A549 treated with CORT108297 at 1 μM for 4 hours (cell line): ENCODE data around the gene GNG14. TPM values are rescaled to one million over a fixed set of nuclear protein-coding genes. Genes with fewer than 3 reads are reported as not detected.

ENCODE experiments used
- total RNA-seq: library from RNA; stranded (reverse); fragments of 200-300 nt; extraction: Qiagen RNA extraction; gene quantifications from 5 replicates; pipeline ENCODE4 v1.2.3, GENCODE V29; 2022

GNG14 gene
- total RNA-seq, result not detected in 5 replicates

DNA sequence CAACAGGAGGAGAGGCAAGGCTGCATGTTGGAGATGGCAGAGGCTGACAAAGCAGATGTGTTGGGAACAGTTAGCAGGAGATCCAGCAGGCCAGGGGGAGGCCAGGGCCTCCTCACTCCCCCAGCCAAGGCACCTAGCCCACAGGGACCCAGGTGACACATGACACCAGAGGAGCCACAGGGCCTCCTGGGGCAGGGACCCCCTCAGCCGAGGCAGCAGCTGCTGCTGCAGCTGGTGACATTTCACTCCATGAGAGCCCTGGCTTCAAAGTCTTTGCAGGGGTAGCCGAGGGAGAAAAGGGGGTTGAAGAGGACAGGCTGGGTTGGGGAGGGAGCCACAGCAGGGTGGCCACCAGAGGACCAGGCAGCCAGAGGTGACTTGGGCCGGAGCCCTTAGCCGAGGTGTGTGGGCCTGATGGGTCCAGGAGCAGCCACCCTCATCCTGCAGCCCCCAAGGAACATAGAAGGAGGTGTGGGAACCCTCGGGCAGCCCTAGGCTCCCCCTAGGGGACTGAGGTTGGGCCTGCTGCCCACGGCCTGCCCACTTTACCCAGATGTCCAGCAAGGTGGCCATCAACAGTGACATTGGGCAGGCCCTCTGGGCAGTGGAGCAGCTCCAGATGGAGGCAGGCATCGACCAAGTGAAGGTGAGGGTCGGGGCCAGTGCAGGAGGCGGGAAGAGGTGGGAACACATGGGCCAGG is at the start of gene GNG14:
GNG14 (plus strand) TSS at position 503 of the 701 bp plus-strand sequence; CDS start at position 554, 51 bp downstream.

DNA sequence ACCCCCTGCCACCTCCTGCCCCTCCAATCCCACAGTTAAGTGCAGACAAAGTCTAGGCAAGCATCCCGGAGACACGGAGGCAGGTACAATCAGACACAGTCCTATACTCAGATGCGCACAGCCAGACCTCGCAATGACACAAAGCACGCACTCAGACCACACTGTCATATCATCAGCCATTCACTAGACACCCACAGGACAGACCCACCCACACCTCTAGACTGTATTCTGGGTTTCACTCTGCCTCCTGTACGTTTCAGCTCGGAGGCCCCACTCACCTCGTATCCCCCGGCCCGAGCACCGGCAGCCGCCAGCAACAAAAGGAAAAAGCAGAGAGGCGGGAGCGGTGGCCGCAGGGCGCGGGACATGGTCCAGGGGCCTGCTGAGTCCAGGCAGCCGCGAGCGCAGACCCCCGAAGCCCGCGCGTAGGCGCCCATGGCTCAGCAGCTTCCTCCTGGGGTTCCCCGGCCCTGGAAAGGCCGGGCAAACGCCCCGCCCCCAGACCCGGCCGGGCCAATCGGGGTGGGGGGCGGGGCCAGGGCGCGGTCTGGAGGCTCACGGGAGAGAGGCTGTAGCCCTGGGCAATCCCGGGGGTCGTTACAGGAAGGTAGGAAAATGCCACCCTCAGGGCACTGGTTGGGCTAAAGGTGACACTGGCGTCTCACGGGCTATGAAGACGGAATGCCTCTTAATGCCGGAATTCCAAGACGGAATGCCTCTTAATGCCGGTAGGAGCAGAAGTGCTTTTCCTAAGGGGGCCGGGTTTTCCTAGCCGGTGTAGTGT is 21.3 kb upstream of the GNG14 start, which contains the start of the genes MAN2B1 and WDR83:
MAN2B1 (minus strand) TSS at position 478 of the 784 bp plus-strand sequence; CDS start at position 437, 41 bp downstream.
WDR83 (plus strand) TSS at position 543 of the 784 bp plus-strand sequence. CDS start 2,984 bp downstream, outside the sequence.

DNA sequence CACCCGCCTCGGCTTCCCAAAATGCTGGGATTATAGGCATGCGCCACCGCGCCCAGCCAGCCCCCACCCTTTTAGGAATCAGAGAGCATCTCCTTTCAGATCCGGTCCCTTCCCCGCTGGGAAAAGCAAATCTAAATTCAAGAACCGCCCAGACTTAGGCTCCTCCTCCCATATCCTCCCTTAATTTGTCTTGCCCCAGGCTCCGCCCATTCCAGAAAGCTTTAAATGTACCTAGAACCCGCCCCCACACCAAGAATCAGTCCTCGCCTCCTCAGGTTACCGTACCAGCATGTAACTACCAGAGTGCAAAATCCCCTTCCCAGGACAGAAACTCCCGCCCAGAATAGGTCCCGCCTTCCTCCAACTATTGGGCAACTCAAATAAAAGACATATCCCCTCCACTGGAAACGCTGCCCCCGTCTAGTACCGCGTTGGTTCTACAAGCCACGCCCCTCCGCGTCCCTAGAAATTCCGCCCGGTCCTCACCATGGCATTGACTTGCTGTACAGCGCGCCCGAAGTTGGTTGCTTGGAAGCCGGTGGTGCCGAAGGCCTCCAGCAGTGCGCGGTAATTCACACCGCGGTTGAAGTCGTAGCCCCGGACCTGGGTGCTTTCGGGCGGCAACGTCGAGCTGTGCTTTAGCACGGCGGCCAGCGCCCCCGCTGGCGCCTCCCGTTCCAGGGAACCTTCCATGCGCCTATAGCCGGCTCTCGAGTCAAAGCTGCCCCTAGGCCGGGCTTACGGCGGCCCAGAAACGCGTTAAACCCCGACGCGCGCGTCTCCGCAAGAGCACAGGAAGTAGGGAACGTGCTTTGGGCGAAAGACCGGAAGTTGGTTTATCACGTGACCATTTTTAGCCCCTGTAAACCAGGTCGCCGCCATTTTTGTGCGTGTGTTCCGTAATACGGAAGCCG is 6.5 kb upstream of the GNG14 start, which contains the start of gene DHPS:
DHPS (minus strand) TSS at position 807 of the 914 bp plus-strand sequence; CDS start at position 693, 114 bp downstream.

DNA sequence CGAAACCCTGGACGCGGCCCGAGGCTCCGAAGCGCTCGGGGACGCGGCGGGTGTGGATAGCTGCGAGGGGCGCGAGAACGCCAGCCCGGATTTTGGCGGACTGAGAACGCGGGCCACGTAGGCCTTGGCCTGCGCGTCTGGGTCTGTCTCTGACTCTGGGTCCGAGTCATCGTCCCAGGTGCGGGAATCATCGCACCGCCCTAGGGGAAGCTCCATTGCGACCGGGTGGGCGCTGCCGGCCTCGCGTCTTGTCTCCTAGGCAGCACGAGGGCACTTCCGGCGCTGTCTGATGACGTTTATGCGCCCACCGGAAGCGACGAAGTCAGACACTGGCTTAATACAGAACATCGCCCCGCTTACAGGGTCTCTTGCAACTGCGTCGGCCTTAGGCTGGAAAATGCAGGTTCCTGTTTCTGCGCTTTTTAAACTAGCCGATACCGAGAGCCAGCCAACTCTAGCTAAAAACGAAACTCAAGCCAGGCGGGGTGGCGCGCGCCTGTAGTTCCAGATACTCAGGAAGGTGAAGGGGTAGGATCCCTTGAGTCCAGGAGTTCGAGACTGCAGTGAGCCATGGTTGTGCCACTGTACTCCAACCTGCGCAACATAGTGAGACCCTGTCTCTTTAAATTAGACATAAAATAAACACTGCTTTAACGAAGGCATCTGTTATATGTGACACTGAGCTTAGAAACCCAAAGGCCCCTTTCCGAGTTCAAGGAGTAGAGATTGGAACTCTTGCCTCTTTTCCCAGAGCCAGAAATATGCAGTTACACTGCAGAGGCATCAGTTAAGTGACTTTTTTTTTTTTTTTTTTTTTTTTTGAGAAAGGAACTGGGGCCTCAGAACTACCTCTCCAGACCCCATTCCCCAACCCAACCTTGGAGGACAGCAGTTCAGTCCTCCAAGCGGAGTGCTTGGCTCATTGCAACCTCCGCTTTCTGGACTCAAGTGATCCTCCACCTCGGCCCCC is 8.9 kb downstream of the GNG14 start, which contains the start of gene FBXW9:
FBXW9 (minus strand) TSS at position 266 of the 970 bp plus-strand sequence; CDS start at position 216, 50 bp downstream.

DNA sequence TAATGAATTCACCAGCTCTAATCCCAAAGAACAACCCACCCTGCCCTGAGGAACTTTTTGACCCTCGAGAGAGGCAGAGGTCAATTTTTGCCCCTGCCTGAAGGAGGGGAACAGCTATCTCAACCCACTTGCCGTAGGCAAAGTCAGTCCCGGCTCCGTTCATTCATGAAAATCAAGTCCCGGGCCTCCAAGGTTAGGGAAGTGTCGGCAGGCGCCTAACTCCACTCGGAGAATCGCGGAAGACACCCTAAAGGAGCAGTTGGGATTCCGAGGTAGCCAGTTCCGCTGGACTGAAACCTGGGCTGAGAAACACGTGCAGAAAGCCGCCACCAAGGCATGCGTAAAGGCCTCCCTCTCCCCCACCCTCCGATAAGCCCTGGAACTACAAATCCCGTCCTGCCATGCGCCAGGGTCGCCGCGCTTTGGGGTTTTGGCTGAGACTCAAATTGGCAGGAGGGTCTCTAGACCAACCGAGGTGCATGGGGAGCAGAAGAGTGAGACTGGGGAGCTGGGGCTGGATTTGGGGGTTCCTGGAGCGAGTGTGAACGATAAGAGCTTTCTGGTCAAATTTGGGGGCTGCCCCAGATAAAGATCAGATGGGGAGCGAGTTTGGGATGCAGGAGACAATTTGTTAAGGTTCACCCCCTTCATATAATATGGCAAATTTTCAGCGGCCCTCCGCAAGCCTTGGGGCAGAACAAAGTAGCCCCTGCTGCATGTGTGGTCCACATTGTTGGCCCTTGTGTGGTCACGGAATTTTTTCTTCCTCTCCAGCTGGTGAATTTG is 36.0 kb downstream of the GNG14 start, which contains the start of gene TNPO2:
TNPO2 (minus strand) TSS at position 292 of the 786 bp plus-strand sequence. CDS start 2,955 bp downstream, outside the sequence.

DNA sequence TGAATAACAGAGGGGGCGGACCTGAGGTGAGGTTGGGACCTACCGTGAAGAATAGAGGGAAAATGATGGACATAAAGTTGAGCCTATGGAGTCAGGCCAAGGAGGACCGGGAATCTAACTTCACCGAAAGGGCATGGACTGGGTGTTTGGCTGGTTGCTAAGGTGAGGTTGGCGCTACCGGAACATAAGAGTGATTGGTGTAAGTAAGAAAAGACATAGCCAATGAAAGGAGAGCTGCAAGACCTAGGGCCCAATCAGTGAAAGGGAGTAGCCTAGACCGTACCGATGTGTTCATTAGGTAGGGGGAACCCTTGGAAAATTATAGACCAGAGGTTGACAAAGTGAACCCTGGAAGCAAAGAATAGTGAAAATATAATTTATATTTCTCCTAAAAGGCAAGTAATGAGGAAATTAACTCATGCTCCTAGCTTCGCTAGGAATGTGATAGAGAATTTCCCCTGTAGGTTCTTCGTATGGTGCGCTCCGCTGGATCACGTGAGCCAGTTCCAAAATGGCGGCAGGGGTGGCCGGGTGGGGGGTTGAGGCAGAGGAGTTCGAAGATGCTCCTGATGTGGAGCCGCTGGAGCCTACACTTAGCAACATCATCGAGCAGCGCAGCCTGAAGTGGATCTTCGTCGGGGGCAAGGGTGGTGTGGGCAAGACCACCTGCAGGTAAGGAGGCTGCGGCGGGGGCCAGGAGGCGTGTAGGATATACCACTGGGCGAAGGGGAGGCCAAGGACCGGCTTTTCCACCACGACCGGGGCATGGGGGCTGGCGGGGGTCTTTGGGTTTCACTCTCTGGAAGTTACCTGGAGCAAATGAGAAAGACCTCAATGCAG is 49.4 kb downstream of the GNG14 start, which contains the start of gene GET3:
GET3 (plus strand) TSS at position 503 of the 840 bp plus-strand sequence; CDS start at position 512, 9 bp downstream.

Other genes with a start within 250 kb of the GNG14 start
- gene ZNF443, start 247.0 kb upstream of the GNG14 start, total RNA-seq, result 0.80 to 1.1 TPM (median 0.92 TPM) in 5 replicates
- gene ZNF709, start 203.2 kb upstream of the GNG14 start, total RNA-seq, result 0.05 TPM in 1 of 5 replicates, not detected in the others
- 1.3 to 2.4 TPM (median 1.9 TPM) in 5 replicates for gene ZNF564, start 136.5 kb upstream of the GNG14 start, total RNA-seq
- gene ZNF490, start 77.2 kb upstream of the GNG14 start, total RNA-seq, result 0.34 to 0.89 TPM (median 0.70 TPM) in 5 replicates
- gene ZNF791, start 77.1 kb upstream of the GNG14 start, total RNA-seq, result 4.8 to 5.5 TPM (median 5.3 TPM) in 5 replicates
- 15.9 to 21.9 TPM (median 21.4 TPM) in 5 replicates for gene MAN2B1, start 21.3 kb upstream of the GNG14 start, total RNA-seq
- 9.3 to 11.8 TPM (median 10.9 TPM) in 5 replicates for gene WDR83, start 21.2 kb upstream of the GNG14 start, total RNA-seq
- gene DHPS, start 6.1 kb upstream of the GNG14 start, total RNA-seq, result 40.0 to 54.0 TPM (median 49.9 TPM) in 5 replicates
- gene FBXW9, start 8.6 kb downstream of the GNG14 start, total RNA-seq, result 8.7 to 14.0 TPM (median 13.4 TPM) in 5 replicates
- gene TNPO2, start 35.9 kb downstream of the GNG14 start, total RNA-seq, result 25.5 to 39.5 TPM (median 35.3 TPM) in 5 replicates
- gene TRIR, start 46.7 kb downstream of the GNG14 start, total RNA-seq, result 160 to 199 TPM (median 197 TPM) in 5 replicates
- 67.6 to 102 TPM (median 95.8 TPM) in 5 replicates for gene GET3, start 49.5 kb downstream of the GNG14 start, total RNA-seq
- gene BEST2, start 63.8 kb downstream of the GNG14 start, total RNA-seq, result 0.24 to 0.35 TPM (median 0.28 TPM) in 4 of 5 replicates, not detected in the other
- gene HOOK2, start 87.6 kb downstream of the GNG14 start, total RNA-seq, result 9.8 to 12.4 TPM (median 10.8 TPM) in 5 replicates
- 97.7 to 170 TPM (median 137 TPM) in 5 replicates for gene JUNB, start 103.5 kb downstream of the GNG14 start, total RNA-seq
- 0.18 to 1.1 TPM (median 0.80 TPM) in 5 replicates for gene PRDX2, start 113.8 kb downstream of the GNG14 start, total RNA-seq
- 6.2 to 15.8 TPM (median 9.6 TPM) in 4 of 5 replicates, not detected in the other for gene THSD8, start 114.1 kb downstream of the GNG14 start, total RNA-seq
- 37.6 to 51.5 TPM (median 48.6 TPM) in 5 replicates for gene RNASEH2A, start 118.6 kb downstream of the GNG14 start, total RNA-seq
- gene RTBDN, start 146.6 kb downstream of the GNG14 start, total RNA-seq, result 0.10 to 0.27 TPM (median 0.14 TPM) in 4 of 5 replicates, not detected in the other
- 1.5 to 2.0 TPM (median 1.9 TPM) in 5 replicates for gene MAST1, start 150.5 kb downstream of the GNG14 start, total RNA-seq
- gene DNASE2, start 193.5 kb downstream of the GNG14 start, total RNA-seq, result 27.2 to 33.8 TPM (median 32.3 TPM) in 5 replicates
- gene KLF1, start 199.2 kb downstream of the GNG14 start, total RNA-seq, result 0.05 to 0.09 TPM (median 0.06 TPM) in 3 of 5 replicates, not detected in the others
- gene GCDH, start 203.2 kb downstream of the GNG14 start, total RNA-seq, result 8.8 to 10.0 TPM (median 9.4 TPM) in 5 replicates
- gene SYCE2, start 231.3 kb downstream of the GNG14 start, total RNA-seq, result 0.28 to 0.70 TPM (median 0.38 TPM) in 5 replicates
- gene FARSA, start 245.7 kb downstream of the GNG14 start, total RNA-seq, result 75.2 to 82.8 TPM (median 78.2 TPM) in 5 replicates